DOHH2 (cell line): ENCODE measurements around the gene PLAAT2.

ENCODE experiments used
- EZH2phosphoT487 ChIP-seq: fragments of 200-600 bp; sonication (generic); IDR thresholded peaks from 2 replicates; pipeline ENCODE4 v1.6.1; 2017; ENCODE audit warnings: borderline replicate concordance, mild to moderate bottlenecking, antibody characterized with exemption, low read length, moderate library complexity, mixed read lengths
- TF ChIP-seq, protein P1 (sequence below): fragments of 200-600 bp; sonication (generic); IDR thresholded peaks from one replicate; pipeline ENCODE4 v1.5.1; 2014; ENCODE audit warnings: antibody characterized with exemption, mild to moderate bottlenecking, low read depth, low read length; ENCODE audit not compliant: poor library complexity, severe bottlenecking

- TF ChIP-seq, protein P1, sequence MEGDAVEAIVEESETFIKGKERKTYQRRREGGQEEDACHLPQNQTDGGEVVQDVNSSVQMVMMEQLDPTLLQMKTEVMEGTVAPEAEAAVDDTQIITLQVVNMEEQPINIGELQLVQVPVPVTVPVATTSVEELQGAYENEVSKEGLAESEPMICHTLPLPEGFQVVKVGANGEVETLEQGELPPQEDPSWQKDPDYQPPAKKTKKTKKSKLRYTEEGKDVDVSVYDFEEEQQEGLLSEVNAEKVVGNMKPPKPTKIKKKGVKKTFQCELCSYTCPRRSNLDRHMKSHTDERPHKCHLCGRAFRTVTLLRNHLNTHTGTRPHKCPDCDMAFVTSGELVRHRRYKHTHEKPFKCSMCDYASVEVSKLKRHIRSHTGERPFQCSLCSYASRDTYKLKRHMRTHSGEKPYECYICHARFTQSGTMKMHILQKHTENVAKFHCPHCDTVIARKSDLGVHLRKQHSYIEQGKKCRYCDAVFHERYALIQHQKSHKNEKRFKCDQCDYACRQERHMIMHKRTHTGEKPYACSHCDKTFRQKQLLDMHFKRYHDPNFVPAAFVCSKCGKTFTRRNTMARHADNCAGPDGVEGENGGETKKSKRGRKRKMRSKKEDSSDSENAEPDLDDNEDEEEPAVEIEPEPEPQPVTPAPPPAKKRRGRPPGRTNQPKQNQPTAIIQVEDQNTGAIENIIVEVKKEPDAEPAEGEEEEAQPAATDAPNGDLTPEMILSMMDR: no peak
- no peak for TF ChIP-seq EZH2phosphoT487
These were observed 10.3 kb downstream of the PLAAT2 start for GRCh38 chr11:63552921-63553320.
